Measurements from ENCODE around the gene TMEM167B.

DNA sequence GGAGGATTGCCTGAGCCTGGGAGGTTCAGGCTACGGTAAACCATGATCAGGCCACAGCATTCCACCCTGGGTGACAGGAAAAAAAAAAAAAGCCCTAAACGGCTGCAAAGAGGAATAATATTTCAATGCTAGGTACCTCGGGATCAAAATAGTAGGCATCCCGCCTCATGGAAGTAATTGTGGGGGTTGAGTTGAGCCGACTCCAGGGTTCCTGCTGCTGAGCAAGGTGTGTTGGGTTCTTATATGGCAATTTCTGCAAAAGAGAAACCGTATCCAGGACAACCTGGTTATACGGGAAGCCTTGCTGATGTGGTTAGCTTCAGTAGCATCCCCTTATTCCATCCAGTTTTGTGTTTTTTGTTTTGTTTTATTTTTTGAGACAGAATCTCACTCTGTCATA lies 17.2 kb downstream of the TMEM167B start:
- TF ChIP-seq EZH2 (IDR thresholded peaks at IDR 0.05; ENCODE audit: insufficient read depth, poor library complexity, severe bottlenecking) (no peak), EZH2phosphoT487 (IDR thresholded peaks at IDR 0.05; ENCODE audit: insufficient read depth, low read depth) (no peak)

Data from GM23248 (cell line).